Gastrocnemius medialis (tissue), 4 donors: Measurements from ENCODE around the gene SPIRE2. TPM values are rescaled to one million over a fixed set of nuclear protein-coding genes. Genes with fewer than 3 reads are reported as not detected.

Source experiments
- ATAC-seq, 2 donors: fragments of 150-250 bp; one replicate each; pipeline ENCODE4 v1.9.1; 2016
- DNase-seq, 2 donors: peaks; one replicate each; pipeline ENCODE4 v3.0.0-alpha.2; 2019
- H3K27ac ChIP-seq, 4 donors: fragments of 200-600 bp; sonication (generic); 1 replicate in 1 of 4; 2 replicates in 3 of 4; pipeline ENCODE4 v1.5.1; 2016 to 2018; ENCODE audit warnings: mild to moderate bottlenecking in 2 of 4, moderate library complexity in 1 of 4
- H3K27me3 ChIP-seq, 3 donors: fragments of 200-600 bp; sonication (generic) in 2 of 3; 1 replicate in 1 of 3; 2 replicates in 2 of 3; pipeline versions ENCODE4 v1.5.1 to v1.6.0; 2016 to 2019; ENCODE audit warnings: mild to moderate bottlenecking in 1 of 3, moderate library complexity in 1 of 3
- H3K36me3 ChIP-seq, 2 donors: fragments of 200-600 bp; sonication (generic) in 1 of 2; one replicate each; pipeline ENCODE4 v1.5.1; 2017 to 2018
- H3K4me1 ChIP-seq, 2 donors: fragments of 200-600 bp; sonication (generic) in 1 of 2; one replicate each; pipeline ENCODE4 v1.5.1; 2016 to 2017; ENCODE audit warnings: mild to moderate bottlenecking in 2 of 2
- H3K4me3 ChIP-seq, 4 donors: fragments of 200-600 bp; sonication (generic) in 3 of 4; 1 replicate in 1 of 4; 2 replicates in 3 of 4; pipeline ENCODE4 v1.5.1; 2016 to 2019; ENCODE audit warnings: mild to moderate bottlenecking in 2 of 4
- H3K9me3 ChIP-seq, 3 donors: fragments of 200-600 bp; sonication (generic) in 2 of 3; 1 replicate in 1 of 3; 2 replicates in 2 of 3; pipeline ENCODE4 v1.5.1; 2016 to 2019
- CTCF ChIP-seq, 5 experiments: fragments of 450-650 bp in 3 of 5; fragments of 200-600 bp in 2 of 5; sonication (generic) in 2 of 5; IDR thresholded peaks in 4 of 5; conservative IDR thresholded peaks in 1 of 5; 1 replicate in 4 of 5; 2 replicates in 1 of 5; pipeline ENCODE4 v1.5.1; 2016 to 2019; ENCODE audit warnings: antibody characterized with exemption in 5 of 5, mild to moderate bottlenecking in 3 of 5, moderate library complexity in 3 of 5
- POLR2A ChIP-seq, 2 donors: fragments of 450-650 bp; IDR thresholded peaks; one replicate each; pipeline ENCODE4 v1.6.1; 2017; ENCODE audit warnings: antibody characterized with exemption in 2 of 2, mild to moderate bottlenecking in 2 of 2, moderate library complexity in 2 of 2
- in situ Hi-C, 4 donors: fragments of 200-750 bp; cut with MboI; loops; one replicate each; pipeline versions ENCODE4 v1.15.0 to v1.8.0; 2017; ENCODE audit warnings: low sequenced_read_pairs in 4 of 4
- intact Hi-C: fragments of 100-400 bp; cut with DNase I; formaldehyde crosslinking; loops from one replicate; pipeline ENCODE4 v1.15.1; 2023; ENCODE audit warnings: low total_unique reads
- total RNA-seq, 4 donors: library from RNA; depleted of rRNA; stranded (reverse); fragments of >200 nt; gene quantifications; one replicate each; pipeline versions ENCODE4 v1.1.0 to v1.2.3, GENCODE V29; 2016

Gene SPIRE2
- total RNA-seq, 4 donors from 2014 or later = 0.49 to 1.6 TPM; not detected in 2

GRCh38 chr16:89837014-89837546 is 8.8 kb downstream of the SPIRE2 start:
- Histone ChIP-seq H3K27ac (no peak overlapping the region), H3K4me3 (no peak overlapping the region), H3K4me1 (no peaks in the 10 kb centered on the region), H3K9me3 (no peaks in the 10 kb centered on the region), H3K36me3 (no peaks in the 10 kb centered on the region), H3K27me3 (peaks cover 0 to 2% (median 0%) of the 10 kb centered on the region in 3 donors)
- ATAC-seq = no peak
- in situ Hi-C loops (no loop called here), intact Hi-C loops (no loop called here)
- TF ChIP-seq POLR2A (IDR thresholded peaks at IDR 0.05) (no peak), CTCF (IDR thresholded peaks at IDR 0.05 in 4 of 5, conservative IDR thresholded peaks at IDR 0.05 in 1 of 5) (no peak)
- DNase-seq = no peak

- Histone ChIP-seq H3K4me3 (no peak overlapping the region), H3K36me3 (no peaks in the 10 kb centered on the region), H3K27ac (no peak overlapping the region), H3K27me3 (no peaks in the 10 kb centered on the region), H3K9me3 (no peaks in the 10 kb centered on the region), H3K4me1 (no peaks in the 10 kb centered on the region)
- intact Hi-C loops (no loop called here), in situ Hi-C loops (no loop called here)
- TF ChIP-seq POLR2A (IDR thresholded peaks at IDR 0.05) = no peak
- TF ChIP-seq CTCF (IDR thresholded peaks at IDR 0.05 in 4 of 5, conservative IDR thresholded peaks at IDR 0.05 in 1 of 5) = no peak
- DNase-seq (no peak), ATAC-seq (no peak)
Measured at GRCh38 chr16:89841275-89841674, 13.0 kb downstream of the SPIRE2 start.

- intact Hi-C loops = no loop called here
- no peaks in the 10 kb centered on the region for H3K27me3 ChIP-seq
- H3K9me3 ChIP-seq = no peaks in the 10 kb centered on the region
- in situ Hi-C loops = no loop called here
- DNase-seq (no peak), ATAC-seq (no peak)
- no peaks in the 10 kb centered on the region for H3K4me1 ChIP-seq
- TF ChIP-seq POLR2A (IDR thresholded peaks at IDR 0.05) (no peak), CTCF (IDR thresholded peaks at IDR 0.05 in 4 of 5, conservative IDR thresholded peaks at IDR 0.05 in 1 of 5) (no peak)
- no peak overlapping the region for H3K4me3 ChIP-seq
- H3K27ac ChIP-seq = no peak overlapping the region
- H3K36me3 ChIP-seq = no peaks in the 10 kb centered on the region
Measured at GRCh38 chr16:89842471-89843408, 14.5 kb downstream of the SPIRE2 start.

GRCh38 chr16:89843409-89844350 is 15.4 kb downstream of the SPIRE2 start:
- ATAC-seq (no peak), DNase-seq (no peak)
- Histone ChIP-seq H3K27ac (no peak overlapping the region), H3K9me3 (no peaks in the 10 kb centered on the region), H3K4me1 (no peaks in the 10 kb centered on the region), H3K4me3 (no peak overlapping the region), H3K27me3 (no peaks in the 10 kb centered on the region), H3K36me3 (no peaks in the 10 kb centered on the region)
- TF ChIP-seq POLR2A (IDR thresholded peaks at IDR 0.05) = no peak
- intact Hi-C loops (no loop called here), in situ Hi-C loops (no loop called here)
